Tibial nerve (tissue), 4 donors: ENCODE data around the gene HAX1. TPM values are rescaled to one million over a fixed set of nuclear protein-coding genes. Genes with fewer than 3 reads are reported as not detected.
"Not testable (repeated sequence)": the region's sequence is repeated elsewhere in the genome, so short reads cannot be mapped to it uniquely, and the experiment has no call there.

Source experiments
- DNase-seq, 2 donors: peaks; one replicate each; pipeline ENCODE4 v3.0.0-alpha.2; 2019; ENCODE audit warnings: low spot score in 2 of 2
- H3K27ac ChIP-seq, 4 donors: fragments of 200-600 bp; sonication (generic) in 3 of 4; one replicate each; pipeline ENCODE4 v1.5.1; 2017 to 2019; ENCODE audit warnings: mild to moderate bottlenecking in 1 of 4
- H3K27me3 ChIP-seq, 2 donors: fragments of 200-600 bp; sonication (generic) in 1 of 2; one replicate each; pipeline versions ENCODE4 v1.5.1 to v1.6.0; 2017 to 2019
- H3K36me3 ChIP-seq, 3 donors: fragments of 200-600 bp; sonication (generic); one replicate each; pipeline ENCODE4 v1.5.1; 2018 to 2019
- H3K4me1 ChIP-seq, 4 donors: fragments of 200-600 bp; sonication (generic) in 3 of 4; one replicate each; pipeline ENCODE4 v1.5.1; 2017 to 2019
- H3K4me3 ChIP-seq, 4 donors: fragments of 200-600 bp; sonication (generic) in 3 of 4; one replicate each; pipeline ENCODE4 v1.5.1; 2017 to 2019; ENCODE audit warnings: mild to moderate bottlenecking in 1 of 4, moderate library complexity in 1 of 4
- H3K9me3 ChIP-seq, 4 donors: fragments of 200-600 bp; sonication (generic) in 3 of 4; one replicate each; pipeline ENCODE4 v1.5.1; 2017 to 2019
- EP300 ChIP-seq, 2 donors: sonication (generic); formaldehyde crosslinking; IDR thresholded peaks; one replicate each; pipeline ENCODE4 v1.6.1; 2017; ENCODE audit warnings: antibody characterized with exemption in 2 of 2, mild to moderate bottlenecking in 1 of 2
- POLR2A ChIP-seq, 2 donors: fragments of 450-650 bp; IDR thresholded peaks; one replicate each; pipeline ENCODE4 v1.6.1; 2017; ENCODE audit warnings: antibody characterized with exemption in 2 of 2, mild to moderate bottlenecking in 2 of 2, moderate library complexity in 2 of 2
- WGBS, 2 donors: methylation state at CpG; one replicate each; pipeline ENCODE4 v1.1.5; 2018; 5-methylcytosine and 5-hydroxymethylcytosine counted together
- total RNA-seq, 4 donors: library from RNA; depleted of rRNA; stranded (reverse); fragments of >200 nt; gene quantifications; one replicate each; pipeline ENCODE4 v1.1.0, GENCODE V29; 2016
- TF ChIP-seq, protein P1 (sequence below), 5 experiments: fragments of 200-600 bp in 3 of 5; fragments of 450-650 bp in 2 of 5; sonication (generic) in 3 of 5; IDR thresholded peaks; one replicate each; pipeline ENCODE4 v1.5.1; 2016 to 2019; ENCODE audit warnings: antibody characterized with exemption in 5 of 5, mild to moderate bottlenecking in 3 of 5, moderate library complexity in 2 of 5

The HAX1 gene
- total RNA-seq, 4 donors from 2014 or later = 93.9 to 120 (median 111) TPM

GRCh38 chr1:154316704-154317103, 44.3 kb downstream of the HAX1 start:
- Histone ChIP-seq H3K27ac (no peak overlapping the region), H3K36me3 (no peaks in the 10 kb centered on the region), H3K4me3 (no peak overlapping the region), H3K4me1 (no peaks in the 10 kb centered on the region), H3K9me3 (peaks cover 0 to 7% (median 0%) of the 10 kb centered on the region in 4 donors), H3K27me3 (peaks cover 0 to 4% of the 10 kb centered on the region in 2 donors)
- TF ChIP-seq EP300 (IDR thresholded peaks at IDR 0.05) = no peak
- TF ChIP-seq, protein P1, sequence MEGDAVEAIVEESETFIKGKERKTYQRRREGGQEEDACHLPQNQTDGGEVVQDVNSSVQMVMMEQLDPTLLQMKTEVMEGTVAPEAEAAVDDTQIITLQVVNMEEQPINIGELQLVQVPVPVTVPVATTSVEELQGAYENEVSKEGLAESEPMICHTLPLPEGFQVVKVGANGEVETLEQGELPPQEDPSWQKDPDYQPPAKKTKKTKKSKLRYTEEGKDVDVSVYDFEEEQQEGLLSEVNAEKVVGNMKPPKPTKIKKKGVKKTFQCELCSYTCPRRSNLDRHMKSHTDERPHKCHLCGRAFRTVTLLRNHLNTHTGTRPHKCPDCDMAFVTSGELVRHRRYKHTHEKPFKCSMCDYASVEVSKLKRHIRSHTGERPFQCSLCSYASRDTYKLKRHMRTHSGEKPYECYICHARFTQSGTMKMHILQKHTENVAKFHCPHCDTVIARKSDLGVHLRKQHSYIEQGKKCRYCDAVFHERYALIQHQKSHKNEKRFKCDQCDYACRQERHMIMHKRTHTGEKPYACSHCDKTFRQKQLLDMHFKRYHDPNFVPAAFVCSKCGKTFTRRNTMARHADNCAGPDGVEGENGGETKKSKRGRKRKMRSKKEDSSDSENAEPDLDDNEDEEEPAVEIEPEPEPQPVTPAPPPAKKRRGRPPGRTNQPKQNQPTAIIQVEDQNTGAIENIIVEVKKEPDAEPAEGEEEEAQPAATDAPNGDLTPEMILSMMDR (IDR thresholded peaks at IDR 0.05) = no peak
- no peak for TF ChIP-seq POLR2A (IDR thresholded peaks at IDR 0.05)
- no peak for DNase-seq
- 82 to 84% methylated on average over 1 of the region's 1 CpG for WGBS, 2 donors

GRCh38 chr1:154318386-154318785, 46.0 kb downstream of the HAX1 start:
- Histone ChIP-seq H3K9me3 (peaks cover 0 to 7% (median 0%) of the 10 kb centered on the region in 4 donors), H3K4me3 (no peak overlapping the region), H3K27me3 (peaks cover 0 to 4% of the 10 kb centered on the region in 2 donors), H3K36me3 (no peaks in the 10 kb centered on the region), H3K27ac (no peak overlapping the region), H3K4me1 (no peaks in the 10 kb centered on the region)
- WGBS, 2 donors = 67 to 76% methylated on average over 4 of the region's 4 CpGs
- DNase-seq = no peak
- TF ChIP-seq EP300 (IDR thresholded peaks at IDR 0.05) (no peak), POLR2A (IDR thresholded peaks at IDR 0.05) (no peak)
- TF ChIP-seq, protein P1 (IDR thresholded peaks at IDR 0.05) = no peak

- 41 to 44% methylated on average over 9 of the region's 9 CpGs for WGBS, 2 donors
- H3K4me3 ChIP-seq = no peak within 1 kb of the TSS
- no peaks in the 10 kb centered on the region for H3K36me3 ChIP-seq
- DNase-seq = no peak
- peaks cover 0 to 4% of the 10 kb centered on the region in 2 donors for H3K27me3 ChIP-seq
- peaks cover 0 to 12% (median 2%) of the 10 kb centered on the region in 4 donors for H3K4me1 ChIP-seq
- H3K9me3 ChIP-seq = peaks cover 0 to 7% (median 0%) of the 10 kb centered on the region in 4 donors
- H3K27ac ChIP-seq = no peak within 1 kb of the TSS
- TF ChIP-seq EP300 (IDR thresholded peaks at IDR 0.05) (no peak), POLR2A (IDR thresholded peaks at IDR 0.05) (no peak)
Measured at GRCh38 chr1:154320882-154321608, 48.6 kb downstream of the HAX1 start, which contains the start of gene AQP10. TSS of gene AQP10 (plus strand) at chr1:154321093. CDS start at chr1:154321156, 63 bp downstream.

GRCh38 chr1:154321609-154321934, 49.1 kb downstream of the HAX1 start:
- H3K9me3 ChIP-seq, H3K27ac ChIP-seq, H3K4me3 ChIP-seq, H3K36me3 ChIP-seq, DNase-seq, H3K27me3 ChIP-seq: not testable (repeated sequence)
- peaks cover 0 to 17% (median 6%) of the 10 kb centered on the region in 4 donors for H3K4me1 ChIP-seq

DNA sequence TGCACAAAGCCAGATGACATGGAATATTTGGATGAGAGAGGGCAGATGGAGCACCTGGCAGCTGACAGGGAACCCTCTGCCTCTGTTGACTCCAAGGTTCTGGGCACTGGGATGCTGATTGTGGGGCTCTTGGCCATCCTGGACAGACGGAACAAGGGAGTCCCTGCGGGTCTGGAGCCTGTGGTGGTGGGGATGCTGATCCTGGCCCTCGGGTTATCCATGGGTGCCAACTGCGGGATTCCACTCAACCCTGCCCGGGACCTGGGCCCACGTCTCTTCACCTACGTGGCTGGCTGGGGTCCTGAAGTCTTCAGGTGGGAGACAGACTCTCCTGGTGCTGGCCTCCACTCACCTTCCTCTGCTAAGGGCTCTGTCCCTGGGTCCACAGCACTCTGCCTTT, 51.1 kb downstream of the HAX1 start:
- H3K27ac ChIP-seq = no peak overlapping the region
- no peak for DNase-seq
- no peak for TF ChIP-seq POLR2A (IDR thresholded peaks at IDR 0.05)
- TF ChIP-seq, protein P1 (IDR thresholded peaks at IDR 0.05) = no peak
- TF ChIP-seq EP300 (IDR thresholded peaks at IDR 0.05) = no peak
- H3K4me1 ChIP-seq = peaks cover 0 to 36% (median 23%) of the 10 kb centered on the region in 4 donors
- no peaks in the 10 kb centered on the region for H3K9me3 ChIP-seq
- WGBS, 2 donors = 93 to 94% methylated on average over 5 to 7 of the region's 7 CpGs
- H3K27me3 ChIP-seq = peaks cover 0 to under 1% of the 10 kb centered on the region in 2 donors
- no peak overlapping the region for H3K4me3 ChIP-seq
- H3K36me3 ChIP-seq = no peaks in the 10 kb centered on the region

- 38 to 61% methylated on average over 1 to 2 of the region's 2 CpGs for WGBS, 2 donors
- no peaks in the 10 kb centered on the region for H3K36me3 ChIP-seq
- H3K4me3 ChIP-seq = peak overlapping the region in 2 of 4 donors; percentile 67 to 95
- TF ChIP-seq POLR2A (IDR thresholded peaks at IDR 0.05) (no peak), EP300 (IDR thresholded peaks at IDR 0.05) (no peak)
- TF ChIP-seq, protein P1 (IDR thresholded peaks at IDR 0.05) = no peak
- H3K9me3 ChIP-seq = no peaks in the 10 kb centered on the region
- H3K27ac ChIP-seq = peak overlapping the region in 1 of 4 donors; percentile 99
- no peak for DNase-seq
- peaks cover 0 to 42% (median 27%) of the 10 kb centered on the region in 4 donors for H3K4me1 ChIP-seq
- H3K27me3 ChIP-seq = no peaks in the 10 kb centered on the region
Measured at GRCh38 chr1:154324241-154324640, 51.8 kb downstream of the HAX1 start.
